RKO (cell line): Measurements from ENCODE around the gene ZNF816.
A peak's percentile ranks its signal among the peaks of the same experiment; 100 is the strongest.
"Not testable (repeated sequence)": the region's sequence is repeated elsewhere in the genome, so short reads cannot be mapped to it uniquely, and the experiment has no call there.

Source experiments
- DNase-seq: peaks from one replicate; pipeline ENCODE4 v3.0.0-alpha.2; 2016; ENCODE audit warnings: low spot score

The ZNF816 gene

GRCh38 chr19:52962394-52963246, at the start of gene ZNF816:
Gene ZNF816 (minus strand): TSS chr19:52962881. CDS start chr19:52956089, 6,792 bp downstream.
- peak; percentile 94 for DNase-seq

- no peak for DNase-seq
Observed at GRCh38 chr19:53012006-53012405, 49.3 kb upstream of the ZNF816 start.

- no peak for DNase-seq
Observed at GRCh38 chr19:53010494-53010893, 47.8 kb upstream of the ZNF816 start.

GRCh38 chr19:53008061-53008778, 45.5 kb upstream of the ZNF816 start:
- DNase-seq = no peak

GRCh38 chr19:53007606-53008005, 44.9 kb upstream of the ZNF816 start:
- DNase-seq = no peak

- DNase-seq = no peak
Observed at GRCh38 chr19:53007200-53007599, 44.5 kb upstream of the ZNF816 start.

- no peak for DNase-seq
Observed at GRCh38 chr19:53004242-53004641, 41.6 kb upstream of the ZNF816 start.

- no peak for DNase-seq
Observed at GRCh38 chr19:53002479-53002878, 39.8 kb upstream of the ZNF816 start.

GRCh38 chr19:52997975-52998374, 35.3 kb upstream of the ZNF816 start:
- DNase-seq = no peak

- DNase-seq = no peak
Observed at GRCh38 chr19:52995711-52996110, 33.0 kb upstream of the ZNF816 start.

GRCh38 chr19:52993342-52994178, 30.9 kb upstream of the ZNF816 start:
- DNase-seq = peak; percentile 88

- peak; percentile 17 for DNase-seq
Observed at GRCh38 chr19:52992109-52993004, 29.7 kb upstream of the ZNF816 start.

- peak; percentile 93 for DNase-seq
Observed at GRCh38 chr19:52991484-52991883, 28.8 kb upstream of the ZNF816 start.

GRCh38 chr19:52990759-52991418, 28.2 kb upstream of the ZNF816 start:
- no peak for DNase-seq

- no peak for DNase-seq
Observed at GRCh38 chr19:52988506-52988905, 25.8 kb upstream of the ZNF816 start.

- DNase-seq = no peak
Observed at GRCh38 chr19:52987221-52987620, 24.5 kb upstream of the ZNF816 start.

GRCh38 chr19:52983167-52983566, 20.5 kb upstream of the ZNF816 start:
- not testable (repeated sequence) for DNase-seq

- DNase-seq = no peak
Observed at GRCh38 chr19:52981329-52981728, 18.6 kb upstream of the ZNF816 start.

GRCh38 chr19:52967772-52968171, 5.1 kb upstream of the ZNF816 start:
- DNase-seq = no peak

GRCh38 chr19:52963247-52963618, 552 bp upstream of the ZNF816 start:
- DNase-seq = no peak

GRCh38 chr19:52961981-52962380, 700 bp downstream of the ZNF816 start:
- peak; percentile 45 for DNase-seq
